ENCODE results near the gene ERCC1. TPM values are rescaled to one million over a fixed set of nuclear protein-coding genes. Genes with fewer than 3 reads are reported as not detected.

The ERCC1 gene
- 72.4 to 93.1 TPM (median 77.9 TPM) in 3 replicates for total RNA-seq
- long read RNA-seq, transcript ERCC1-202 (10 exons, 3,828 nt) = major isoform, 21 of 102 reads
- long read RNA-seq, transcript ERCC1-201 (8 exons, 1,278 nt) = minor isoform, 5 of 102 reads
- long read RNA-seq, transcript ERCC1-208 (10 exons, 1,453 nt) = minor isoform, 6 of 102 reads
- long read RNA-seq, transcript ERCC1-203 (9 exons, 949 nt) = minor isoform, 8 of 102 reads
- long read RNA-seq, partial matches to known transcripts = 35 of 102 reads
- long read RNA-seq, other reads (novel, unspliced or antisense) = 27 of 102 reads

DNA sequence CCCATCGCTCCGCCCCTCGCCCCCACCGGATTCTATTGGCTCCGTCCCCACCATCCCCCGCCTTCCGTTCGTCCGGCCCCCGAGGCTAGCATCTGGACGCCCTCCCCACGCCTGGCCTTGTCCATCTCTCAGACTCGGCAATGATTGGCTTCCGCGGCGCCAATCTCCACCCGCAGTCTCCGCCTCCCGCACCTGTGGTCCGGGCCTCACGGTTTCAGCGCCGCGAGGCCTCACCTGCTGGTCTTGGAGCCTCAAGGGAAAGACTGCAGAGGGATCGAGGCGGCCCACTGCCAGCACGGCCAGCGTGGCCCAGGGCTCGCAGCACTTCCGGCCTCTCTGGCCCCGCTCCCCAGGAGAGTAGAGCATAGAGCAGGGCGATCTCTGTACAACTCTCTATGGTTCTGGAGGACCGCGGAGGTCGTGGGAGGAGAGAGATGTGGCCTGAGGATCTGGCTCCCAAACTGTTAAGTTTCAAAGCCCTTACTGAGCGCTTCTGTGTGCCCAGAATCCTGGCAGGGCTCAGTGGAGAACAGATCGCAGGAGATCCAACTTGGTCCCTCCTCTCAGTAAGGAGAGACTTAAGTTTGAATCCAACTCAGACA is at the start of gene ERCC1:
ERCC1 (minus strand) TSS at position 329 of the 602 bp plus-strand sequence. CDS start 543 bp downstream, outside the sequence.
- H3K36me3 Mint-ChIP-seq (ENCODE audit: low read depth) = peaks cover 8% of the 10 kb centered on the region
- H3K4me1 Mint-ChIP-seq (ENCODE audit: low read depth) = peaks cover 52% of the 10 kb centered on the region
- no peaks in the 10 kb centered on the region for H3K27me3 Mint-ChIP-seq (ENCODE audit: low read depth)

GRCh38 chr19:45473367-45473681 is 49.6 kb upstream of the ERCC1 start:
- DNase-seq (ENCODE audit: low spot score) = no peak
- H3K4me1 Mint-ChIP-seq (ENCODE audit: low read depth) = peaks cover 30% of the 10 kb centered on the region

More for the DNA sequence above, at the start of gene ERCC1:
- Mint-ChIP-seq H3K9me3 (ENCODE audit: low read depth) (no peaks in the 10 kb centered on the region), H3K4me3 (ENCODE audit: unreplicated experiment) (peak within 1 kb of the TSS; percentile 98), H3K27ac (ENCODE audit: unreplicated experiment) (peak within 1 kb of the TSS; percentile 100)
- DNase-seq (ENCODE audit: low spot score) = no peak
- TF ChIP-seq, protein P1, sequence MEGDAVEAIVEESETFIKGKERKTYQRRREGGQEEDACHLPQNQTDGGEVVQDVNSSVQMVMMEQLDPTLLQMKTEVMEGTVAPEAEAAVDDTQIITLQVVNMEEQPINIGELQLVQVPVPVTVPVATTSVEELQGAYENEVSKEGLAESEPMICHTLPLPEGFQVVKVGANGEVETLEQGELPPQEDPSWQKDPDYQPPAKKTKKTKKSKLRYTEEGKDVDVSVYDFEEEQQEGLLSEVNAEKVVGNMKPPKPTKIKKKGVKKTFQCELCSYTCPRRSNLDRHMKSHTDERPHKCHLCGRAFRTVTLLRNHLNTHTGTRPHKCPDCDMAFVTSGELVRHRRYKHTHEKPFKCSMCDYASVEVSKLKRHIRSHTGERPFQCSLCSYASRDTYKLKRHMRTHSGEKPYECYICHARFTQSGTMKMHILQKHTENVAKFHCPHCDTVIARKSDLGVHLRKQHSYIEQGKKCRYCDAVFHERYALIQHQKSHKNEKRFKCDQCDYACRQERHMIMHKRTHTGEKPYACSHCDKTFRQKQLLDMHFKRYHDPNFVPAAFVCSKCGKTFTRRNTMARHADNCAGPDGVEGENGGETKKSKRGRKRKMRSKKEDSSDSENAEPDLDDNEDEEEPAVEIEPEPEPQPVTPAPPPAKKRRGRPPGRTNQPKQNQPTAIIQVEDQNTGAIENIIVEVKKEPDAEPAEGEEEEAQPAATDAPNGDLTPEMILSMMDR (IDR thresholded peaks at IDR 0.05) = no peak

DNA sequence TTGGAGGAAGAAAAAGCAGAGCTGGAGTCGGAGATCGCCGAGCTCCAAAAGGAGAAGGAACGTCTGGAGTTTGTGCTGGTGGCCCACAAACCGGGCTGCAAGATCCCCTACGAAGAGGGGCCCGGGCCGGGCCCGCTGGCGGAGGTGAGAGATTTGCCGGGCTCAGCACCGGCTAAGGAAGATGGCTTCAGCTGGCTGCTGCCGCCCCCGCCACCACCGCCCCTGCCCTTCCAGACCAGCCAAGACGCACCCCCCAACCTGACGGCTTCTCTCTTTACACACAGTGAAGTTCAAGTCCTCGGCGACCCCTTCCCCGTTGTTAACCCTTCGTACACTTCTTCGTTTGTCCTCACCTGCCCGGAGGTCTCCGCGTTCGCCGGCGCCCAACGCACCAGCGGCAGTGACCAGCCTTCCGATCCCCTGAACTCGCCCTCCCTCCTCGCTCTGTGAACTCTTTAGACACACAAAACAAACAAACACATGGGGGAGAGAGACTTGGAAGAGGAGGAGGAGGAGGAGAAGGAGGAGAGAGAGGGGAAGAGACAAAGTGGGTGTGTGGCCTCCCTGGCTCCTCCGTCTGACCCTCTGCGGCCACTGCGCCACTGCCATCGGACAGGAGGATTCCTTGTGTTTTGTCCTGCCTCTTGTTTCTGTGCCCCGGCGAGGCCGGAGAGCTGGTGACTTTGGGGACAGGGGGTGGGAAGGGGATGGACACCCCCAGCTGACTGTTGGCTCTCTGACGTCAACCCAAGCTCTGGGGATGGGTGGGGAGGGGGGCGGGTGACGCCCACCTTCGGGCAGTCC is 49.0 kb upstream of the ERCC1 start:
- TF ChIP-seq, protein P1 (IDR thresholded peaks at IDR 0.05) = no peak
- Mint-ChIP-seq H3K27ac (ENCODE audit: unreplicated experiment) (peak overlapping the region; percentile 24), H3K4me1 (ENCODE audit: low read depth) (peaks cover 30% of the 10 kb centered on the region), H3K4me3 (ENCODE audit: unreplicated experiment) (no peak overlapping the region), H3K27me3 (ENCODE audit: low read depth) (no peaks in the 10 kb centered on the region), H3K9me3 (ENCODE audit: low read depth) (no peaks in the 10 kb centered on the region), H3K36me3 (ENCODE audit: low read depth) (peaks cover 8% of the 10 kb centered on the region)
- DNase-seq (ENCODE audit: low spot score) = no peak

More at GRCh38 chr19:45473367-45473681, 49.6 kb upstream of the ERCC1 start:
- Mint-ChIP-seq H3K27ac (ENCODE audit: unreplicated experiment) (no peak overlapping the region), H3K4me3 (ENCODE audit: unreplicated experiment) (no peak overlapping the region), H3K36me3 (ENCODE audit: low read depth) (peaks cover 8% of the 10 kb centered on the region), H3K27me3 (ENCODE audit: low read depth) (no peaks in the 10 kb centered on the region), H3K9me3 (ENCODE audit: low read depth) (no peaks in the 10 kb centered on the region)
- TF ChIP-seq, protein P1 (IDR thresholded peaks at IDR 0.05) = no peak

DNA sequence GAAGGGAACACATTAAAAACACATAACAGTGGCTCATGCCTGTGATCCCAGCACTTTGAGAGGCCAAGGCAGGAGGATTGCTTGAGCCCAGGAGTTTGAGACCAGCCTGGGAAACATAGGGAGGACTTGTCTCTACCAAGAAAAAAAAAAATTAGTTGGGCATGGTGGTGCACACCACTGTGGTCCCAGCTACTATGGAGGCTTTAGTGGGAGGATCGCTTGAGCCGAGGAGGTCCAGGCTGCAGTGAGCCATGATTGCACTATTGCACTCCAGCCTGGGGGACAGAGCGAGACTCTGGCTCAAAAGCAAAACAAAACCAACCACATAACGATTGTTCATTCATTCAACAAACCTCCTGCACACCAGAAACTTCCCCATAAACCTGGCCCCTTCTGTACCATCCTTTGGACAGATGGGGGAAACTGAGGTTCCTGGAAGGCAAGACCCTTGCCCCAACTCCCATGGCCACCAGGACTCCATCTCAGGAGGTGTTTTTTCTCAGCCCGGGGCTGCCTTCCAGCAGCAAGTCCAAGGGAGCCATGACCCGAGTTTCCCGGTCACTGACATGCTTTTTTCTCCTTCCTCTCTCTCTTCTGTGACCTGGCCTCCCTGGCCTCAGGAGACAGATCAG is 48.3 kb upstream of the ERCC1 start:
- Mint-ChIP-seq H3K27ac (ENCODE audit: unreplicated experiment) (peak overlapping the region; percentile 32), H3K27me3 (ENCODE audit: low read depth) (no peaks in the 10 kb centered on the region), H3K36me3 (ENCODE audit: low read depth) (peaks cover 8% of the 10 kb centered on the region), H3K4me3 (ENCODE audit: unreplicated experiment) (no peak overlapping the region), H3K9me3 (ENCODE audit: low read depth) (no peaks in the 10 kb centered on the region), H3K4me1 (ENCODE audit: low read depth) (peaks cover 29% of the 10 kb centered on the region)
- TF ChIP-seq, protein P1 (IDR thresholded peaks at IDR 0.05) = no peak
- DNase-seq (ENCODE audit: low spot score) = no peak

Data from chondrocyte (in vitro differentiated cells).